OCI-LY1 (cell line): ENCODE data around the gene USB1.

ENCODE experiments used
- H2AFZ ChIP-seq: fragments of 200-600 bp; sonication (generic), shearing (Covaris generic); 2 replicates; pipeline ENCODE4 v1.6.0; 2014; ENCODE audit warnings: antibody characterized with exemption, mild to moderate bottlenecking, low read length
- H3F3A ChIP-seq: fragments of 200-600 bp; sonication (generic), shearing (Covaris generic); 2 replicates; pipeline ENCODE4 v1.6.0; 2014; ENCODE audit warnings: mild to moderate bottlenecking, antibody characterized with exemption, low read length, moderate library complexity; ENCODE audit not compliant: insufficient read depth
- H3K27ac ChIP-seq: fragments of 200-600 bp; sonication (generic); 2 replicates; pipeline ENCODE4 v1.5.1; 2014; ENCODE audit warnings: low read length, mixed run types, mild to moderate bottlenecking, low read depth; ENCODE audit not compliant: poor library complexity, severe bottlenecking
- H3K27me3 ChIP-seq: fragments of 200-600 bp; sonication (generic); 2 replicates; pipeline ENCODE4 v1.6.0; 2014; ENCODE audit warnings: antibody characterized with exemption, mild to moderate bottlenecking, low read length, moderate library complexity; ENCODE audit not compliant: insufficient read depth
- H3K36me3 ChIP-seq: fragments of 200-600 bp; sonication (generic); 2 replicates; pipeline ENCODE4 v1.6.1; 2014; ENCODE audit warnings: mild to moderate bottlenecking, antibody characterized with exemption, low read length, moderate library complexity, mixed read lengths; ENCODE audit not compliant: insufficient read depth
- H3K4me1 ChIP-seq: fragments of 200-600 bp; sonication (generic); 2 replicates; pipeline ENCODE4 v1.5.1; 2014; ENCODE audit warnings: mild to moderate bottlenecking, low read length, moderate library complexity; ENCODE audit not compliant: insufficient read depth, severe bottlenecking
- H3K4me2 ChIP-seq: fragments of 200-600 bp; sonication (generic), shearing (Covaris generic); 2 replicates; pipeline ENCODE4 v1.6.1; 2014; ENCODE audit warnings: low read length
- H3K4me3 ChIP-seq: fragments of 200-600 bp; sonication (generic); 2 replicates; pipeline ENCODE4 v1.5.1; 2014; ENCODE audit warnings: low read length, low read depth, mild to moderate bottlenecking, mixed read lengths; ENCODE audit not compliant: poor library complexity, severe bottlenecking
- H3K79me2 ChIP-seq: fragments of 200-600 bp; shearing (Covaris generic); 2 replicates; pipeline ENCODE4 v1.6.1; 2016; ENCODE audit warnings: mixed run types, low read length, mixed read lengths; ENCODE audit not compliant: insufficient read depth
- H3K9ac ChIP-seq: fragments of 200-600 bp; sonication (generic), shearing (Covaris generic); 2 replicates; pipeline ENCODE4 v1.6.1; 2014; ENCODE audit warnings: mild to moderate bottlenecking, low read length, mixed read lengths
- H3K9me2 ChIP-seq: fragments of 200-600 bp; sonication (generic), shearing (Covaris generic); 2 replicates; pipeline ENCODE4 v1.6.1; 2014; ENCODE audit warnings: low read depth, mild to moderate bottlenecking, low read length, mixed read lengths
- H3K9me3 ChIP-seq: fragments of 200-600 bp; shearing (Covaris generic); 2 replicates; pipeline ENCODE4 v1.6.1; 2014; ENCODE audit warnings: low read length, mixed read lengths
- H4K20me1 ChIP-seq: fragments of 200-600 bp; sonication (generic), shearing (Covaris generic); 2 replicates; pipeline ENCODE4 v1.6.0; 2016; ENCODE audit warnings: mild to moderate bottlenecking, low read length; ENCODE audit not compliant: insufficient read depth
- CTCF ChIP-seq: fragments of 200-600 bp; sonication (generic), shearing (Covaris generic); IDR thresholded peaks from 2 replicates; pipeline ENCODE4 v1.5.1; 2017; ENCODE audit warnings: mild to moderate bottlenecking, antibody characterized with exemption, low read length, moderate library complexity, mixed read lengths
- EZH2 ChIP-seq: fragments of 200-600 bp; sonication (generic), shearing (Covaris generic); IDR thresholded peaks from 2 replicates; pipeline ENCODE4 v1.8.0; 2017; ENCODE audit warnings: borderline replicate concordance, mixed run types, mild to moderate bottlenecking, antibody characterized with exemption, low read length, moderate library complexity, mixed read lengths

The USB1 gene

DNA sequence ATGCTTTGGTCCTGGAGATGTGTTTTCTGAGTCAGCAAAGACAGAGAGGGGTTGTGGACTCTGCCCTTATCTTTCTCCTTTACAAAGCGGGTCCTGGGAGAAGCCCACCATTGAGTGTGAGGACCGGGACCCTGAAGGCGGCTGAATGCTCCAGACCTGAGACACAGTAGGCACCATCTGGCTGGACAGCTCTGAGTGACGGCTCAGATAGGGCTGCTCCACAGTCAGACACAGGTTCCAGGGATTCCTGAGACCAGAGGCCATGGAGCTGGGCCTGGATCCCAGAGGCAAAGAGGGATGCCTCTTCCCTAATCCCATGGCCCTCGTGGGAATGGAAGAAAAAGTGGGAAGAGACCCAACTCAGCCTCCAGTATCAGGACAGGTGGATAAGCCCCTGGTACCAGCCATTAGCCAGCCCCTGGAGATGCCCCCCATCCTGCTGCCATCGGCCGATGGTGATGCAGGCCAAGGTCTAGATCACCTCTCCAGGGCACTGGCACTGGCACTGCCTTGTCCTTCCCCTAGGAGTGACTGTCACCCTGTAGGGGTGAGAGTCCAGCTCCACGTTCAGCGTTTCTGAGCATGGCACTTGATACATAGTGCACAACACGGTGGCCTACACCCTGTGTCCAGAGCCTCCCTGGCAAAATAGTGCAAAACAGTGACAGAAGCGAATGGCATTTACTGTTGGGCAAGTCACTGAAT is 29.1 kb downstream of the USB1 start:
- H2AFZ ChIP-seq: no peak overlapping the region
- no peak overlapping the region for H3K4me2 ChIP-seq
- H3K27ac ChIP-seq: no peak overlapping the region
- TF ChIP-seq CTCF (no peak), EZH2 (no peak)
- peaks cover 15% of the 10 kb centered on the region for H3K4me1 ChIP-seq
- no peaks in the 10 kb centered on the region for H3K27me3 ChIP-seq
- no peaks in the 10 kb centered on the region for H3K79me2 ChIP-seq
- no peak overlapping the region for H3K4me3 ChIP-seq
- no peaks in the 10 kb centered on the region for H3K9me3 ChIP-seq
- H3F3A ChIP-seq: no peaks in the 10 kb centered on the region
- no peaks in the 10 kb centered on the region for H4K20me1 ChIP-seq
- no peak overlapping the region for H3K9ac ChIP-seq
- H3K36me3 ChIP-seq: no peaks in the 10 kb centered on the region
- no peaks in the 10 kb centered on the region for H3K9me2 ChIP-seq

DNA sequence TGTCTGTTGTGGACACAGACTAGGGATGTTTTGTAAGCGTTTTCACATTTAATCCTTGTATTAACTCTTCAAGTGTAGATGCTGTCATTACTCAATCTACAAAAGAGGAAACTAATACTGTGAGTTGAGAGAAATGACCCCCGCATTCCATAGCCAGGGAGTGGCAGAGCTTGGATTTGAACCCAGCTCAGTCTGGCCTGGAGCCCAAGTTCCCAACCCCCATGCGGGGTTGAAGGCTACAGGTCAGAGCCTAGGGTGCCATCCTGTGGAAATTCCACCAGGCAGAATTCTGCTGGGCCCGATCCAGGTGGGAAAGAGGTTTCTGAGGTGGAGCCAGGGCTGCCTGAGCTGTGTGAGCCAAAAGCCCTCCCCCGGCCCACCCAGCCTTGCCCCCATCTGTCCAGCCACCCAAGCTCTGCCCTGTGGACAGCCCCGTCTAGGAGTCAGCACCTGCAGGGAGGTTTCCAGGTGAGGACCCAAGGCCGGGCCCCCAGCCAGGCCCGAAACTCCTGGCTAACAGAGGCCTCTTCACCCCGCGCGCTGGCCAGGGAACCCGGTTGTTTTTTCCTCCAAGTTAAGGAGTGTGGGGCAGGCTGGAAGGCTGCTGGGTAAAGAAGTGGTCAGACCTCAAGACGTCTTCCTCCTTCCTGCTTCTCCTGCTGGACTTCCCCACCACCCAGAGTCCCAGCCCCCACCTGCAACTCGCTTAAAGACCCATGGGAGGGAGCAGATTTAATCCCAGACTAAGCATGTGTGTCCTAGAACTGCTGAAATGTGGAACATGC is 30.0 kb downstream of the USB1 start:
- H3K9ac ChIP-seq: no peak overlapping the region
- no peaks in the 10 kb centered on the region for H3K9me2 ChIP-seq
- H4K20me1 ChIP-seq: no peaks in the 10 kb centered on the region
- H3K79me2 ChIP-seq: no peaks in the 10 kb centered on the region
- H3K4me1 ChIP-seq: peaks cover 8% of the 10 kb centered on the region
- no peaks in the 10 kb centered on the region for H3F3A ChIP-seq
- H3K9me3 ChIP-seq: no peaks in the 10 kb centered on the region
- no peaks in the 10 kb centered on the region for H3K27me3 ChIP-seq
- no peak overlapping the region for H2AFZ ChIP-seq
- H3K4me3 ChIP-seq: no peak overlapping the region
- H3K27ac ChIP-seq: no peak overlapping the region
- no peak overlapping the region for H3K4me2 ChIP-seq
- TF ChIP-seq CTCF (no peak), EZH2 (no peak)
- H3K36me3 ChIP-seq: no peaks in the 10 kb centered on the region

DNA sequence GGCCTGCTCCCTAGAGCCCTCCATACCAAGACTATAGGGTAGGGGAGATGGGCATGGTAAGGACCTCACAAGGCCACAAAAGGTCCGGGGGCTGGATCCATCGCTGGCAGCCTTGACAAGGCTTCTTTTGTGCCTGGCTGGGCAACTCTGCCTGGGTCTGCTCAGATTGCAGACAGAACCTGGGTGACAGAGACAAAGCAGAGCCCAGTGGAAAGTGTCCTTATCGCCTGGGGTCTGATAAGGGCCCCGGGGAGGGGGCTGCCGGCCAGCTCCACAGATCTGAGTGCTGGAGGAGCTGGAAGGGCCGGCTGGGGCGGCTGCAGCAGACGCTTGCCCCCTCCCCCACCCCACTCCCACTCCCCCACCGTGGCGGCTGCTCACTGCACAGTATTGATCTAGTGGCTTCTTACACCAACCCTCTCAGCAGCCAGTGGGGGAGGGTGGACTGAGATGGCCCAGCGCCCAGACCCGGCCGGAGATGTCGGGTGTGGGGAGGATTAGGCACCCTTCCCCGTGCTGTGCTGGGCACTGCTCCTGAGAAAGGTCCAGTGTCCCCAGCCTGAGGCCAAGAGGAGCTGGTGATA is 31.6 kb downstream of the USB1 start:
- Histone ChIP-seq H3F3A (no peaks in the 10 kb centered on the region), H3K4me1 (no peaks in the 10 kb centered on the region), H3K9me3 (no peaks in the 10 kb centered on the region), H3K9ac (no peak overlapping the region), H3K79me2 (no peaks in the 10 kb centered on the region), H2AFZ (no peak overlapping the region), H3K4me3 (no peak overlapping the region), H3K36me3 (no peaks in the 10 kb centered on the region), H3K27me3 (no peaks in the 10 kb centered on the region), H4K20me1 (no peaks in the 10 kb centered on the region), H3K9me2 (no peaks in the 10 kb centered on the region), H3K27ac (no peak overlapping the region), H3K4me2 (no peak overlapping the region)
- TF ChIP-seq CTCF: no peak
- no peak for TF ChIP-seq EZH2
